Body of pancreas (tissue), 4 donors: ENCODE measurements around the gene RXRA.

ENCODE experiments used
- POLR2A ChIP-seq, 3 donors: fragments of 450-650 bp; IDR thresholded peaks; one replicate each; pipeline ENCODE4 v1.6.1; 2016; ENCODE audit warnings: antibody characterized with exemption in 3 of 3, mild to moderate bottlenecking in 2 of 3
- TF ChIP-seq, protein P1 (sequence below), 7 experiments: fragments of 450-650 bp in 4 of 7; fragments of 200-600 bp in 3 of 7; sonication (generic) in 3 of 7; IDR thresholded peaks; one replicate each; pipeline ENCODE4 v1.5.1; 2016 to 2019; ENCODE audit warnings: antibody characterized with exemption in 7 of 7

GRCh38 chr9:134347996-134348395, 21.7 kb downstream of the RXRA start:
- TF ChIP-seq POLR2A (IDR thresholded peaks at IDR 0.05) = no peak
- TF ChIP-seq, protein P1, sequence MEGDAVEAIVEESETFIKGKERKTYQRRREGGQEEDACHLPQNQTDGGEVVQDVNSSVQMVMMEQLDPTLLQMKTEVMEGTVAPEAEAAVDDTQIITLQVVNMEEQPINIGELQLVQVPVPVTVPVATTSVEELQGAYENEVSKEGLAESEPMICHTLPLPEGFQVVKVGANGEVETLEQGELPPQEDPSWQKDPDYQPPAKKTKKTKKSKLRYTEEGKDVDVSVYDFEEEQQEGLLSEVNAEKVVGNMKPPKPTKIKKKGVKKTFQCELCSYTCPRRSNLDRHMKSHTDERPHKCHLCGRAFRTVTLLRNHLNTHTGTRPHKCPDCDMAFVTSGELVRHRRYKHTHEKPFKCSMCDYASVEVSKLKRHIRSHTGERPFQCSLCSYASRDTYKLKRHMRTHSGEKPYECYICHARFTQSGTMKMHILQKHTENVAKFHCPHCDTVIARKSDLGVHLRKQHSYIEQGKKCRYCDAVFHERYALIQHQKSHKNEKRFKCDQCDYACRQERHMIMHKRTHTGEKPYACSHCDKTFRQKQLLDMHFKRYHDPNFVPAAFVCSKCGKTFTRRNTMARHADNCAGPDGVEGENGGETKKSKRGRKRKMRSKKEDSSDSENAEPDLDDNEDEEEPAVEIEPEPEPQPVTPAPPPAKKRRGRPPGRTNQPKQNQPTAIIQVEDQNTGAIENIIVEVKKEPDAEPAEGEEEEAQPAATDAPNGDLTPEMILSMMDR (IDR thresholded peaks at IDR 0.05) = no peak
